NOMO-1 (cell line): ENCODE data around the gene ETS2.
"Not testable (repeated sequence)": the region's sequence is repeated elsewhere in the genome, so short reads cannot be mapped to it uniquely, and the experiment has no call there.

Experiments
- DNase-seq, 2 experiments: peaks; one replicate each; lab custom pipeline; 2025; ENCODE audit not compliant: unreplicated experiment in 2 of 2; lab: John Stamatoyannopoulos, UW

Gene ETS2

GRCh38 chr21:38833117-38833516 is 27.4 kb downstream of the ETS2 start:
- no peak for DNase-seq

GRCh38 chr21:38834725-38835124 is 29.0 kb downstream of the ETS2 start:
- DNase-seq = no peak

GRCh38 chr21:38837806-38838461 is 32.2 kb downstream of the ETS2 start:
- DNase-seq = no peak

- DNase-seq = no peak
Observed at GRCh38 chr21:38838598-38839327, 33.0 kb downstream of the ETS2 start.

GRCh38 chr21:38839328-38840286 is 33.9 kb downstream of the ETS2 start:
- peak in 1 of 2 experiments; percentile 67 for DNase-seq

- no peak for DNase-seq
Observed at GRCh38 chr21:38840456-38841300, 34.9 kb downstream of the ETS2 start.

GRCh38 chr21:38841472-38841871 is 35.7 kb downstream of the ETS2 start:
- no peak for DNase-seq

GRCh38 chr21:38842079-38842478 is 36.4 kb downstream of the ETS2 start:
- DNase-seq = no peak

GRCh38 chr21:38843379-38843778 is 37.6 kb downstream of the ETS2 start:
- DNase-seq = no peak

- DNase-seq = no peak
Observed at GRCh38 chr21:38843806-38844503, 38.2 kb downstream of the ETS2 start.

- not testable (repeated sequence) for DNase-seq
Observed at GRCh38 chr21:38845374-38845773, 39.6 kb downstream of the ETS2 start.

- DNase-seq = no peak
Observed at GRCh38 chr21:38847556-38847955, 41.8 kb downstream of the ETS2 start.

- no peak for DNase-seq
Observed at GRCh38 chr21:38848187-38848609, 42.5 kb downstream of the ETS2 start.

- no peak for DNase-seq
Observed at GRCh38 chr21:38849776-38850175, 44.0 kb downstream of the ETS2 start.

- DNase-seq = no peak
Observed at GRCh38 chr21:38850277-38850951, 44.7 kb downstream of the ETS2 start.

- DNase-seq = no peak
Observed at GRCh38 chr21:38851101-38851500, 45.4 kb downstream of the ETS2 start.

GRCh38 chr21:38852278-38852677 is 46.5 kb downstream of the ETS2 start:
- no peak for DNase-seq

GRCh38 chr21:38852708-38853107 is 47.0 kb downstream of the ETS2 start:
- DNase-seq = no peak

GRCh38 chr21:38853421-38853919 is 47.7 kb downstream of the ETS2 start:
- DNase-seq = no peak
